SK-N-SH (cell line): ENCODE data around the gene NR2F6. TPM values are rescaled to one million over a fixed set of nuclear protein-coding genes. Genes with fewer than 3 reads are reported as not detected.

Experiments used
- CTCF ChIA-PET: fragments of 300-600, 350-600 bp; formaldehyde crosslinking; extraction: SDS; loops from one replicate; lab custom pipeline; 2021; lab: Yijun Ruan, JAX
- POLR2A ChIA-PET: fragments of 350-600 bp; sonication (Branson Sonifier 250); formaldehyde crosslinking; extraction: SDS; loops from one replicate; lab custom pipeline; 2020; ENCODE audit warnings: antibody characterized with exemption, inconsistent platforms; lab: Yijun Ruan, JAX
- DNase-seq: peaks from one replicate; pipeline ENCODE4 v3.0.0; 2012
- H2AFZ ChIP-seq: fragments of 200-600 bp; sonication (generic); 2 replicates; pipeline ENCODE4 v1.8.1; 2016; ENCODE audit warnings: antibody characterized with exemption, mild to moderate bottlenecking, low read depth
- H3F3A ChIP-seq: fragments of 200-600 bp; sonication (generic); replicated peaks from 2 replicates; pipeline ENCODE3; 2016; ENCODE audit warnings: antibody characterized with exemption, mild to moderate bottlenecking; ENCODE audit not compliant: insufficient read depth
- H3K27ac ChIP-seq, 2 experiments: fragments of 200-500 bp in 1 of 2; fragments of 200-600 bp in 1 of 2; sonication (Bioruptor generic) in 1 of 2; sonication (generic), shearing (Covaris generic) in 1 of 2; 2 replicates each; pipeline versions ENCODE4 v1.5.1 to v1.6.1; 2014 to 2016; ENCODE audit warnings: low read depth in 2 of 2, inconsistent platforms in 1 of 2, low read length in 1 of 2, mild to moderate bottlenecking in 1 of 2, mixed read lengths in 1 of 2
- H3K27me3 ChIP-seq: fragments of 200-600 bp; sonication (generic), shearing (Covaris generic); 2 replicates; pipeline ENCODE4 v1.6.1; 2016; ENCODE audit warnings: mixed run types; ENCODE audit not compliant: insufficient read depth
- H3K36me3 ChIP-seq, 2 experiments: fragments of 200-500 bp in 1 of 2; fragments of 200-600 bp in 1 of 2; sonication (Bioruptor generic) in 1 of 2; sonication (generic) in 1 of 2; replicated peaks in 1 of 2; 2 replicates each; pipeline versions ENCODE3 to v1.5.1; 2014 to 2016; ENCODE audit warnings: low read length in 1 of 2, mild to moderate bottlenecking in 1 of 2; ENCODE audit not compliant: insufficient read depth in 2 of 2, control insufficient read depth in 1 of 2
- H3K4me1 ChIP-seq, 2 experiments: fragments of 200-500 bp in 1 of 2; fragments of 200-600 bp in 1 of 2; sonication (Bioruptor generic) in 1 of 2; sonication (generic), shearing (Covaris generic) in 1 of 2; 2 replicates each; pipeline versions ENCODE4 v1.5.1 to v1.6.1; 2014 to 2016; ENCODE audit warnings: low read depth in 1 of 2, low read length in 1 of 2, mixed run types in 1 of 2; ENCODE audit not compliant: insufficient read depth in 2 of 2, control insufficient read depth in 1 of 2
- H3K4me2 ChIP-seq: fragments of 200-600 bp; sonication (generic), shearing (Covaris generic); 2 replicates; pipeline ENCODE4 v1.6.1; 2017; ENCODE audit warnings: mixed run types
- H3K4me3 ChIP-seq, 2 experiments: fragments of 200-500 bp in 1 of 2; fragments of 200-600 bp in 1 of 2; sonication (Bioruptor generic) in 1 of 2; sonication (generic), shearing (Covaris generic) in 1 of 2; 2 replicates each; pipeline versions ENCODE4 v1.5.1 to v1.8.1; 2014 to 2016; ENCODE audit warnings: low read depth in 2 of 2, inconsistent platforms in 1 of 2, low read length in 1 of 2, mild to moderate bottlenecking in 1 of 2, mixed read lengths in 1 of 2, moderate library complexity in 1 of 2
- H3K79me2 ChIP-seq: fragments of 200-600 bp; sonication (generic); 2 replicates; pipeline ENCODE4 v1.8.1; 2017; ENCODE audit warnings: mild to moderate bottlenecking; ENCODE audit not compliant: insufficient read depth
- H3K9ac ChIP-seq: fragments of 200-600 bp; sonication (generic); 2 replicates; pipeline ENCODE4 v1.6.1; 2017; ENCODE audit warnings: mixed run types
- H3K9me2 ChIP-seq: fragments of 200-600 bp; sonication (generic); 2 replicates; pipeline ENCODE4 v1.6.1; 2017; ENCODE audit warnings: mixed run types
- H3K9me3 ChIP-seq: fragments of 200-600 bp; sonication (generic); 2 replicates; pipeline ENCODE4 v1.6.1; 2017; ENCODE audit warnings: mixed run types, mild to moderate bottlenecking, moderate library complexity
- H4K20me1 ChIP-seq: fragments of 200-600 bp; sonication (generic); 2 replicates; pipeline ENCODE4 v1.6.1; 2017; ENCODE audit warnings: mild to moderate bottlenecking, mixed run types; ENCODE audit not compliant: insufficient read depth
- CTCF ChIP-seq: fragments of 200-600 bp; sonication (generic); IDR thresholded peaks from 2 replicates; pipeline ENCODE4 v1.6.1; 2017; ENCODE audit warnings: antibody characterized with exemption, mild to moderate bottlenecking, moderate library complexity
- EP300 ChIP-seq, 2 experiments: IDR thresholded peaks; 2 replicates each; pipeline versions ENCODE4 v1.4.0 to v1.6.1; 2012; ENCODE audit warnings: borderline replicate concordance in 1 of 2, low read depth in 1 of 2, low read length in 1 of 2
- GABPA ChIP-seq: IDR thresholded peaks from 2 replicates; pipeline ENCODE4 v1.4.0; 2012; ENCODE audit warnings: low read depth, mild to moderate bottlenecking
- JUND ChIP-seq: IDR thresholded peaks from 2 replicates; pipeline ENCODE4 v1.4.0; 2012
- MAX ChIP-seq: IDR thresholded peaks from 2 replicates; pipeline ENCODE4 v1.4.0; 2012; ENCODE audit warnings: low read depth
- MEF2A ChIP-seq: IDR thresholded peaks from 2 replicates; pipeline ENCODE4 v1.4.0; 2012; ENCODE audit warnings: low read depth, borderline replicate concordance
- MXI1 ChIP-seq: IDR thresholded peaks from 2 replicates; pipeline ENCODE4 v1.6.1; 2012; ENCODE audit warnings: mild to moderate bottlenecking, low read depth, low read length, improper control_type of control experiment
- NFIC ChIP-seq: IDR thresholded peaks from 2 replicates; pipeline ENCODE4 v1.4.0; 2012; ENCODE audit warnings: borderline replicate concordance
- POLR2AphosphoS5 ChIP-seq: IDR thresholded peaks from 2 replicates; pipeline ENCODE4 v1.6.1; 2012; ENCODE audit warnings: low read depth, low read length
- RCOR1 ChIP-seq: fragments of 150-350 bp; IDR thresholded peaks from 2 replicates; pipeline ENCODE4 v1.6.1; 2017; ENCODE audit warnings: antibody characterized with exemption, low read length
- RFX5 ChIP-seq: IDR thresholded peaks from 2 replicates; pipeline ENCODE4 v1.6.1; 2012; ENCODE audit warnings: mild to moderate bottlenecking, improper control_type of control experiment, low read length
- SIN3A ChIP-seq: IDR thresholded peaks from 2 replicates; pipeline ENCODE4 v1.6.1; 2012; ENCODE audit warnings: low read depth, mild to moderate bottlenecking, low read length, moderate library complexity, borderline replicate concordance
- SMC3 ChIP-seq: IDR thresholded peaks from 2 replicates; pipeline ENCODE4 v1.6.1; 2012; ENCODE audit warnings: low read depth, low read length, improper control_type of control experiment
- TAF1 ChIP-seq: IDR thresholded peaks from 2 replicates; pipeline ENCODE4 v1.6.1; 2012; ENCODE audit warnings: low read depth, mild to moderate bottlenecking, low read length, moderate library complexity, borderline replicate concordance
- TEAD4 ChIP-seq: IDR thresholded peaks from 2 replicates; pipeline ENCODE4 v1.4.0; 2012; ENCODE audit warnings: mild to moderate bottlenecking, borderline replicate concordance; ENCODE audit not compliant: insufficient read depth
- USF1 ChIP-seq: IDR thresholded peaks from 2 replicates; pipeline ENCODE4 v1.4.0; 2012; ENCODE audit warnings: low read depth, borderline replicate concordance
- YY1 ChIP-seq: IDR thresholded peaks from 2 replicates; pipeline ENCODE4 v1.4.0; 2012; ENCODE audit warnings: low read depth, mild to moderate bottlenecking
- WGBS: methylation state at CpG from one replicate; pipeline ENCODE4 v1.1.6; 2017; ENCODE audit warnings: low lambda C conversion rate; 5-methylcytosine and 5-hydroxymethylcytosine counted together
- polyA plus RNA-seq, 3 experiments: library from polyadenylated mRNA; depleted of rRNA; stranded (reverse); fragments of >200 nt; gene quantifications; 2 replicates each; pipeline ENCODE4 v1.2.3, GENCODE V29; 2012
- TF ChIP-seq, protein P1 (sequence below): fragments of 150-350 bp; IDR thresholded peaks from 2 replicates; pipeline ENCODE4 v1.6.1; 2017; ENCODE audit warnings: antibody characterized with exemption, low read length, low read depth, borderline replicate concordance
- TF ChIP-seq, protein P2 (sequence below): fragments of 150-350 bp; IDR thresholded peaks from 2 replicates; pipeline ENCODE4 v1.6.1; 2016; ENCODE audit warnings: mild to moderate bottlenecking, low read depth, low read length
- TF ChIP-seq, protein P3 (sequence below): IDR thresholded peaks from 2 replicates; pipeline ENCODE4; 2012

NR2F6 gene
- polyA plus RNA-seq, 1 of the 3 experiments (the other 2 are of a cell fraction) = 37.3 TPM

- no peak for TF ChIP-seq NFIC
- TF ChIP-seq TEAD4 = no peak
Observed at GRCh38 chr19:17259934-17260333, 14.2 kb upstream of the NR2F6 start (continued).

DNA sequence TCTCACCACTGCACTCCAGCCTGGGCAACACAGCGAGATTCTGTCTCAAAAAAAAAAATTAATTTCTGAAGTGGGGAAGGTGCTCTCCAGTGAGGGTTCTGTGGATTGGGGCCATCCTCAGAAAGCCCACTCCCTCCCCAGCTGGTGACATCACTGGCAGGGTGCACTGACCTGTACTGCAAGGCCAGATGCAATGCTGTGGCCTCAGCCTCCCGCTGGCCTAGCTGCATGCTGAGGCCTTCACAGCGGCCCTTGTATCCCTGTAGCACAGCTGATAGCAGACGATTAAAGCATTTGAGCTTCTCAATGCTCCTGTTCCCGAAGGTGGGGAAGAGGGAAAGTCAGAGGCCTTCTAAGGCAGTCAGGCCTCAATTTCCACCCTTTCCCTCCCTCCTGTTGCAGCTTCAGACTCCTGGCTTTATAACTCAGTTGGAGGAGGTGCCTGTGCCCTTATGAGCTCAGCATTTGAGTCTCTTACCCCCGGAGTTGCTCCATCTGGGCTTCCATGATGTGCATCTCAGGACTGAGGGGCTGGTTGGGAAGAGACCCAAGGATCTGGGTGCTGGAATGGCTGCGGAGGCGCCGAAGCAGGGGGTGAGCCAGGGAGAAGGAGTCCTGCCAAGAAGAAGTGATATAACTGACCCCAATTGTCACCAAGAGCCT lies 13.5 kb upstream of the NR2F6 start:
- H3K4me2 ChIP-seq = no peak overlapping the region
- WGBS = 41% methylated on average over 6 of the region's 9 CpGs
- no peaks in the 10 kb centered on the region for H3K27me3 ChIP-seq
- no peaks in the 10 kb centered on the region for H3K79me2 ChIP-seq
- TF ChIP-seq RFX5 = no peak
- no peak for TF ChIP-seq NFIC
- no peak for TF ChIP-seq MEF2A
- TF ChIP-seq POLR2AphosphoS5 = no peak
- no peak for TF ChIP-seq MAX
- TF ChIP-seq YY1 = no peak
- TF ChIP-seq, protein P1, sequence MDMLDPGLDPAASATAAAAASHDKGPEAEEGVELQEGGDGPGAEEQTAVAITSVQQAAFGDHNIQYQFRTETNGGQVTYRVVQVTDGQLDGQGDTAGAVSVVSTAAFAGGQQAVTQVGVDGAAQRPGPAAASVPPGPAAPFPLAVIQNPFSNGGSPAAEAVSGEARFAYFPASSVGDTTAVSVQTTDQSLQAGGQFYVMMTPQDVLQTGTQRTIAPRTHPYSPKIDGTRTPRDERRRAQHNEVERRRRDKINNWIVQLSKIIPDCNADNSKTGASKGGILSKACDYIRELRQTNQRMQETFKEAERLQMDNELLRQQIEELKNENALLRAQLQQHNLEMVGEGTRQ = no peak
- H3K27ac ChIP-seq = no peak overlapping the region
- POLR2A ChIA-PET = interaction anchor here (1.2 to 2.2 kb wide), 3 partner anchors 33 to 44 kb away, joined by 3 to 4 read pairs (median 4); partner anchors contain the start of genes OCEL1 and USE1
- H3K9ac ChIP-seq = no peak overlapping the region
- no peak overlapping the region for H2AFZ ChIP-seq
- no peaks in the 10 kb centered on the region for H3K4me1 ChIP-seq
- H3K36me3 ChIP-seq = no peaks in the 10 kb centered on the region
- no peaks in the 10 kb centered on the region for H4K20me1 ChIP-seq
- no peaks in the 10 kb centered on the region for H3K9me2 ChIP-seq
- CTCF ChIA-PET = interaction anchor here (1.2 to 1.7 kb wide), 6 partner anchors 8 to 196 kb away, joined by 3 to 11 read pairs (median 4); partner anchors contain the start of gene ANKLE1
- H3K4me3 ChIP-seq = no peak overlapping the region
- DNase-seq = no peak
- H3F3A ChIP-seq = no peaks in the 10 kb centered on the region
- peaks cover 9% of the 10 kb centered on the region; the same call in 1 of the 2 replicates for H3K9me3 ChIP-seq

DNA sequence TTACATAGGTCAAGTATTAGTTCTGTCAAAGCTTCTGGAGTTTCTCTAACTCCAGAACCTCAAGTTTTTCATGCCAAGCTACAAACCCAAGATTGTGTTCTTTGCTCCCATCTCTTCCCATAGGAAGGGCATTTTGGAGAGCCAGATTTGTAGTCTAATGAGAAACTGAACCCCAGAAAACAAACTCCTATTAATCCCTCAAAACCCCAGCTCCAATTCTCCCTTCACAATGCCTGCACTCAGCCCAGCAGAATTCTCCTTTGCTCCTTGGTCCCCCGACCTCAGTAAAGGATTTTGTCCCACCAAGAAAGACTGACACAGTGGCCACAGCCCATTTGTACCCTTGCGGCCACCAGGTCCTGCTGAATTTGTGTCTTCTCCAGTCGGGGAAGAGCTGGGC lies 10.4 kb upstream of the NR2F6 start:
- POLR2A ChIA-PET = no interaction called here
- CTCF ChIA-PET = interaction anchor here (1.0 to 1.7 kb wide), 2 partner anchors 26 to 27 kb away, joined by 4 to 5 read pairs; no protein-coding TSS in a partner anchor

More for the DNA sequence above, 10.4 kb upstream of the NR2F6 start:
- H4K20me1 ChIP-seq = no peaks in the 10 kb centered on the region
- no peak overlapping the region for H2AFZ ChIP-seq
- H3K9me3 ChIP-seq = peaks cover 9% of the 10 kb centered on the region; the same call in 1 of the 2 replicates
- H3K4me1 ChIP-seq = no peaks in the 10 kb centered on the region
- WGBS = 59% methylated on average over 3 of the region's 3 CpGs
- no peak for DNase-seq
- H3K36me3 ChIP-seq = no peaks in the 10 kb centered on the region
- H3K79me2 ChIP-seq = no peaks in the 10 kb centered on the region
- H3K4me2 ChIP-seq = no peak overlapping the region
- H3K9ac ChIP-seq = no peak overlapping the region
- H3F3A ChIP-seq = no peaks in the 10 kb centered on the region
- no peaks in the 10 kb centered on the region for H3K27me3 ChIP-seq
- no peak overlapping the region for H3K4me3 ChIP-seq
- no peak overlapping the region for H3K27ac ChIP-seq
- H3K9me2 ChIP-seq = no peaks in the 10 kb centered on the region
- TF ChIP-seq SIN3A (no peak), EP300 (IDR thresholded peaks at IDR 0.05; ENCODE audit: borderline replicate concordance in 1 of 2, low read depth in 1 of 2, low read length in 1 of 2) (no peak), TEAD4 (no peak), MEF2A (no peak), TAF1 (no peak), RCOR1 (no peak), SMC3 (no peak), JUND (no peak), MXI1 (no peak), GABPA (no peak), CTCF (no peak), USF1 (no peak)
- TF ChIP-seq, protein P2, sequence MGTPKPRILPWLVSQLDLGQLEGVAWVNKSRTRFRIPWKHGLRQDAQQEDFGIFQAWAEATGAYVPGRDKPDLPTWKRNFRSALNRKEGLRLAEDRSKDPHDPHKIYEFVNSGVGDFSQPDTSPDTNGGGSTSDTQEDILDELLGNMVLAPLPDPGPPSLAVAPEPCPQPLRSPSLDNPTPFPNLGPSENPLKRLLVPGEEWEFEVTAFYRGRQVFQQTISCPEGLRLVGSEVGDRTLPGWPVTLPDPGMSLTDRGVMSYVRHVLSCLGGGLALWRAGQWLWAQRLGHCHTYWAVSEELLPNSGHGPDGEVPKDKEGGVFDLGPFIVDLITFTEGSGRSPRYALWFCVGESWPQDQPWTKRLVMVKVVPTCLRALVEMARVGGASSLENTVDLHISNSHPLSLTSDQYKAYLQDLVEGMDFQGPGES = no peak
- TF ChIP-seq, protein P3, sequence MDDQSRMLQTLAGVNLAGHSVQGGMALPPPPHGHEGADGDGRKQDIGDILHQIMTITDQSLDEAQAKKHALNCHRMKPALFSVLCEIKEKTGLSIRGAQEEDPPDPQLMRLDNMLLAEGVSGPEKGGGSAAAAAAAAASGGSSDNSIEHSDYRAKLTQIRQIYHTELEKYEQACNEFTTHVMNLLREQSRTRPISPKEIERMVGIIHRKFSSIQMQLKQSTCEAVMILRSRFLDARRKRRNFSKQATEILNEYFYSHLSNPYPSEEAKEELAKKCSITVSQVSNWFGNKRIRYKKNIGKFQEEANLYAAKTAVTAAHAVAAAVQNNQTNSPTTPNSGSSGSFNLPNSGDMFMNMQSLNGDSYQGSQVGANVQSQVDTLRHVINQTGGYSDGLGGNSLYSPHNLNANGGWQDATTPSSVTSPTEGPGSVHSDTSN = no peak
- TF ChIP-seq, all 33 proteins: peak for 0
